H9 (cell line): ENCODE measurements around the gene ANKMY1. TPM values are rescaled to one million over a fixed set of nuclear protein-coding genes. Genes with fewer than 3 reads are reported as not detected.
A peak's percentile ranks its signal among the peaks of the same experiment; 100 is the strongest.

Experiments
- DNase-seq: peaks from one replicate; pipeline ENCODE4 v3.0.0-alpha.2; 2017
- H2AFZ ChIP-seq: one replicate; pipeline ENCODE4 v1.6.1; 2013; ENCODE audit warnings: mild to moderate bottlenecking, low read length, control low read depth, moderate library complexity
- H2AK5ac ChIP-seq: 2 replicates; pipeline ENCODE4 v1.6.1; 2013; ENCODE audit warnings: low read length, control low read depth, mixed read lengths; ENCODE audit not compliant: insufficient read length
- H2BK120ac ChIP-seq: one replicate; pipeline ENCODE4 v1.6.1; 2013; ENCODE audit warnings: low read depth, mild to moderate bottlenecking, low read length, control low read depth, inconsistent platforms; ENCODE audit not compliant: poor library complexity, severe bottlenecking
- H2BK12ac ChIP-seq: 2 replicates; pipeline ENCODE4 v1.6.1; 2013; ENCODE audit warnings: low read length, control low read depth, mixed read lengths, low read depth; ENCODE audit not compliant: insufficient read length
- H2BK15ac ChIP-seq: 2 replicates; pipeline ENCODE4 v1.6.1; 2013; ENCODE audit warnings: low read depth, low read length, control low read depth
- H2BK20ac ChIP-seq: one replicate; pipeline ENCODE4 v1.6.1; 2013; ENCODE audit warnings: low read depth, mild to moderate bottlenecking, low read length, control low read depth, inconsistent platforms; ENCODE audit not compliant: poor library complexity, severe bottlenecking
- H2BK5ac ChIP-seq: 2 replicates; pipeline ENCODE4 v1.6.1; 2013; ENCODE audit warnings: low read length, control low read depth, mixed read lengths; ENCODE audit not compliant: insufficient read length
- H3K14ac ChIP-seq: 2 replicates; pipeline ENCODE4 v1.6.1; 2013; ENCODE audit warnings: low read length, control low read depth; ENCODE audit not compliant: insufficient read depth
- H3K18ac ChIP-seq: 2 replicates; pipeline ENCODE4 v1.6.1; 2013; ENCODE audit warnings: low read depth, mild to moderate bottlenecking, mixed read lengths, low read length, control low read depth; ENCODE audit not compliant: insufficient read length
- H3K23ac ChIP-seq: 2 replicates; pipeline ENCODE4 v1.6.1; 2013; ENCODE audit warnings: low read length, control low read depth, mixed read lengths, low read depth; ENCODE audit not compliant: insufficient read length
- H3K23me2 ChIP-seq: 2 replicates; pipeline ENCODE4 v1.6.1; 2013; ENCODE audit warnings: low read depth, mild to moderate bottlenecking, mixed read lengths, low read length, control low read depth; ENCODE audit not compliant: insufficient read length, poor library complexity, severe bottlenecking
- H3K27ac ChIP-seq: 2 replicates; pipeline ENCODE4 v1.5.1; 2013; ENCODE audit warnings: low read length, control low read depth, mixed read lengths, low read depth; ENCODE audit not compliant: insufficient read length
- H3K27me3 ChIP-seq: 2 replicates; pipeline ENCODE4 v1.6.1; 2013; ENCODE audit warnings: low read length, control low read depth, inconsistent platforms; ENCODE audit not compliant: insufficient read depth
- H3K4ac ChIP-seq: 2 replicates; pipeline ENCODE4 v1.6.1; 2013; ENCODE audit warnings: low read depth, mild to moderate bottlenecking, control low read depth, inconsistent platforms, low read length, moderate library complexity
- H3K4me1 ChIP-seq: 2 replicates; pipeline ENCODE4 v1.6.1; 2013; ENCODE audit warnings: low read length, control low read depth, inconsistent platforms; ENCODE audit not compliant: insufficient read depth
- H3K4me2 ChIP-seq: 2 replicates; pipeline ENCODE4 v1.6.1; 2013; ENCODE audit warnings: low read length, control low read depth, mixed read lengths; ENCODE audit not compliant: insufficient read length, insufficient read depth
- H3K56ac ChIP-seq: 2 replicates; pipeline ENCODE4 v1.6.1; 2013; ENCODE audit warnings: low read depth, mild to moderate bottlenecking, mixed read lengths, low read length, control low read depth; ENCODE audit not compliant: insufficient read length
- H3K79me1 ChIP-seq: 2 replicates; pipeline ENCODE4 v1.6.1; 2013; ENCODE audit warnings: low read depth, mild to moderate bottlenecking, moderate library complexity, low read length, control low read depth, inconsistent platforms; ENCODE audit not compliant: insufficient read depth, poor library complexity, severe bottlenecking
- H3K79me2 ChIP-seq: 2 replicates; pipeline ENCODE4 v1.6.1; 2013; ENCODE audit warnings: low read length, control low read depth, inconsistent platforms; ENCODE audit not compliant: insufficient read depth
- H3K9ac ChIP-seq: 2 replicates; pipeline ENCODE4 v1.6.1; 2013; ENCODE audit warnings: low read length, control low read depth, mixed read lengths; ENCODE audit not compliant: insufficient read length; ENCODE audit errors: extremely low read depth
- H3K9me3 ChIP-seq: one replicate; pipeline ENCODE4 v1.6.1; 2013; ENCODE audit warnings: low read depth, low read length, inconsistent platforms; ENCODE audit not compliant: control insufficient read depth
- H3T11ph ChIP-seq: one replicate; pipeline ENCODE4 v1.6.1; 2013; ENCODE audit warnings: mild to moderate bottlenecking, low read length, control low read depth, inconsistent platforms
- H4K20me1 ChIP-seq: one replicate; pipeline ENCODE4 v1.6.1; 2013; ENCODE audit not compliant: control insufficient read depth, insufficient read length, insufficient read depth
- H4K5ac ChIP-seq: 2 replicates; pipeline ENCODE4 v1.6.1; 2013; ENCODE audit warnings: low read depth, mild to moderate bottlenecking, mixed read lengths, low read length, control low read depth; ENCODE audit not compliant: insufficient read length
- H4K8ac ChIP-seq: replicated peaks from 2 replicates; pipeline ENCODE4 v1.6.1; 2013; ENCODE audit warnings: low read length, control low read depth, mixed read lengths, low read depth; ENCODE audit not compliant: insufficient read length
- H4K91ac ChIP-seq: 2 replicates; pipeline ENCODE4 v1.6.1; 2013; ENCODE audit warnings: low read depth, mild to moderate bottlenecking, moderate library complexity, mixed read lengths, low read length, control low read depth; ENCODE audit not compliant: insufficient read length
- H3K27ac Mint-ChIP-seq, 3 experiments: 2 replicates in 2 of 3; 3 replicates in 1 of 3; pipeline ENCODE4 v1.8.0; 2020 to 2021; ENCODE audit warnings: mixed read lengths in 3 of 3, mild to moderate bottlenecking in 1 of 3, moderate library complexity in 1 of 3
- H3K27me3 Mint-ChIP-seq: 2 replicates; pipeline ENCODE4 v1.8.0; 2021; ENCODE audit warnings: low read depth, mild to moderate bottlenecking, moderate library complexity, mixed read lengths
- H3K36me3 Mint-ChIP-seq, 3 experiments: 2 replicates in 2 of 3; 3 replicates in 1 of 3; pipeline ENCODE4 v1.8.0; 2020 to 2021; ENCODE audit warnings: low read depth in 3 of 3, mixed read lengths in 3 of 3; ENCODE audit not compliant: insufficient read depth in 1 of 3
- H3K4me1 Mint-ChIP-seq, 2 experiments: 2 replicates each; pipeline ENCODE4 v1.8.0; 2020; ENCODE audit warnings: mixed read lengths in 2 of 2
- H3K4me3 Mint-ChIP-seq, 2 experiments: 2 replicates in 1 of 2; 3 replicates in 1 of 2; pipeline ENCODE4 v1.8.0; 2020 to 2021; ENCODE audit warnings: mild to moderate bottlenecking in 2 of 2, mixed read lengths in 2 of 2, moderate library complexity in 1 of 2
- H3K9me3 Mint-ChIP-seq, 2 experiments: 2 replicates in 1 of 2; 3 replicates in 1 of 2; pipeline ENCODE4 v1.8.0; 2020; ENCODE audit warnings: mild to moderate bottlenecking in 2 of 2, mixed read lengths in 2 of 2, moderate library complexity in 1 of 2
- WGBS: extraction: QIAGEN DNeasy Blood & Tissue Kit; methylation state at CpG from one replicate; pipeline ENCODE4 v1.1.7; 2013; ENCODE audit warnings: missing lambda C conversion rate, low lambda C conversion rate, mixed read lengths; ENCODE audit not compliant: insufficient read length; ENCODE audit errors: extremely low coverage; 5-methylcytosine and 5-hydroxymethylcytosine counted together
- total RNA-seq: library from RNA; stranded (reverse); gene quantifications from 2 replicates; pipeline ENCODE4 v1.2.1, GENCODE V29; 2021
- TF ChIP-seq, protein P1 (sequence below): fragments of 200-600 bp; sonication (generic); conservative IDR thresholded peaks from 3 replicates; pipeline ENCODE4 v1.8.0; 2021; ENCODE audit warnings: antibody characterized with exemption, mild to moderate bottlenecking

ANKMY1 gene
- total RNA-seq, 1 experiment from 2014 or later, result 13.7 TPM

DNA sequence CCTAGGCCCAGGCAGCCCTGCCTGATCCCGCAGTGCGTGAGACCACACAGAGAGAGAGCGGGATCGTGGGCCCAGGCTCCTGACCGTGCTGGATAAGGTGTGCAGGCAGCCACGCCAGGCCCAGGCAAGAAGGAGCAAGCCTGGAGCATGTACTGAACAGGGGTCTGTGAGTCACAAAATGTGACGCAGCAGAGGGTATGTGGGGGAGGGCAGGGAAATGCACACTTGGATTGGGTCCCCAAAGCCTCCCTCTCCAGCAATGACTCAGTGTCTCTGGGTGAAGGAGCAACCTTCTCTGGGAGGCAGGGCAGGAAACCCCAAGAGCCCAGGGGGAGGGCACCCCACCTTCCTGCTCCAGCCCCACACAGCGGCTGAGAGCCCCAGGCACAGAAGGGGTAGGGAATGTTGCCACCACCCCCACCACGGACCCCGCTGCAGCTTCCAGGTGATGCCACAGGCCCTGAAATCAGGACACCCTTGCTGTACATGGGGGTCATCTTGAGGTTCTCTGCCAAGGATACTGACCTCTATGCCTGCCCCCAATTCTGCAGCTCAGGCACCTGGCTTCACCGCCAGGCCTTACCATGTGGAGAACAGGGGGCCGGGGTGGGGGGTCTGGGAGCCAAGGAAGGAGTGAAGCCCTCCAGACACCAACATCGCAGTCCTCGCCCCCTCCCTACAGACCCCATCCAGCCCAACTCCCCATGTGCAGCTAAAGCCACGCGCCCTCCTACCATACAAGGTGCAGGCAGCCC, 123.6 kb downstream of the ANKMY1 start:
- H3K27ac ChIP-seq, result no peak overlapping the region

More for the DNA sequence above, 123.6 kb downstream of the ANKMY1 start:
- peaks cover 54% of the 10 kb centered on the region for H3K27me3 Mint-ChIP-seq
- Histone ChIP-seq H3K27me3 (peaks cover 13% of the 10 kb centered on the region; the same call in 1 of the 2 replicates), H2BK20ac (no peak overlapping the region), H3K23ac (no peak overlapping the region), H3K79me1 (no peaks in the 10 kb centered on the region), H2AK5ac (no peak overlapping the region), H3K14ac (no peak overlapping the region; the same call in 1 of the 2 replicates), H3K4ac (no peak overlapping the region), H3K79me2 (no peaks in the 10 kb centered on the region; the same call in 1 of the 2 replicates), H3T11ph (no peak overlapping the region), H4K5ac (no peak overlapping the region), H2BK15ac (no peak overlapping the region), H4K20me1 (no peaks in the 10 kb centered on the region), H2BK12ac (no peak overlapping the region), H3K4me2 (peak overlapping the region; percentile 68), H3K23me2 (peaks cover 8% of the 10 kb centered on the region), H3K9ac (no peak overlapping the region), H3K18ac (peak overlapping the region; percentile 54), H3K4me1 (no peaks in the 10 kb centered on the region; the same call in 1 of the 2 replicates), H3K9me3 (no peaks in the 10 kb centered on the region), H4K91ac (no peak overlapping the region), H3K56ac (no peak overlapping the region), H2BK120ac (no peak overlapping the region), H4K8ac (no peak overlapping the region), H2BK5ac (no peak overlapping the region), H2AFZ (no peak overlapping the region)
- peaks cover 11 to 18% of the 10 kb centered on the region in 2 experiments for H3K4me1 Mint-ChIP-seq
- no peaks in the 10 kb centered on the region for H3K9me3 Mint-ChIP-seq
- H3K36me3 Mint-ChIP-seq, result peaks cover 0 to 2% (median 0%) of the 10 kb centered on the region in 3 experiments; a peak in 2 of 7 replicates
- H3K27ac Mint-ChIP-seq, result no peak overlapping the region; a peak in 1 of 7 replicates
- TF ChIP-seq, protein P1, sequence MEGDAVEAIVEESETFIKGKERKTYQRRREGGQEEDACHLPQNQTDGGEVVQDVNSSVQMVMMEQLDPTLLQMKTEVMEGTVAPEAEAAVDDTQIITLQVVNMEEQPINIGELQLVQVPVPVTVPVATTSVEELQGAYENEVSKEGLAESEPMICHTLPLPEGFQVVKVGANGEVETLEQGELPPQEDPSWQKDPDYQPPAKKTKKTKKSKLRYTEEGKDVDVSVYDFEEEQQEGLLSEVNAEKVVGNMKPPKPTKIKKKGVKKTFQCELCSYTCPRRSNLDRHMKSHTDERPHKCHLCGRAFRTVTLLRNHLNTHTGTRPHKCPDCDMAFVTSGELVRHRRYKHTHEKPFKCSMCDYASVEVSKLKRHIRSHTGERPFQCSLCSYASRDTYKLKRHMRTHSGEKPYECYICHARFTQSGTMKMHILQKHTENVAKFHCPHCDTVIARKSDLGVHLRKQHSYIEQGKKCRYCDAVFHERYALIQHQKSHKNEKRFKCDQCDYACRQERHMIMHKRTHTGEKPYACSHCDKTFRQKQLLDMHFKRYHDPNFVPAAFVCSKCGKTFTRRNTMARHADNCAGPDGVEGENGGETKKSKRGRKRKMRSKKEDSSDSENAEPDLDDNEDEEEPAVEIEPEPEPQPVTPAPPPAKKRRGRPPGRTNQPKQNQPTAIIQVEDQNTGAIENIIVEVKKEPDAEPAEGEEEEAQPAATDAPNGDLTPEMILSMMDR, result no peak
- peak overlapping the region; percentile 81 to 87 for H3K4me3 Mint-ChIP-seq
- WGBS, result no CpG with 5 or more reads among the region's 16 CpGs
- DNase-seq, result peak; percentile 24
